Measurements from ENCODE around the gene SUGT1. TPM values are rescaled to one million over a fixed set of nuclear protein-coding genes. Genes with fewer than 3 reads are reported as not detected.

SUGT1 gene
- total and polyA plus RNA-seq, 2 of the 13 experiments (the other 11 are each of a cell fraction or from before 2014, with no cell fraction given): 23.1 to 71.2 TPM

- TF ChIP-seq ZC3H4 (CRISPR knock-in tag; IDR thresholded peaks at IDR 0.05; ENCODE audit: borderline replicate concordance) (no peak), ETV6 (CRISPR knock-in tag; conservative IDR thresholded peaks at IDR 0.05) (peak; percentile 78), POLR2G (IDR thresholded peaks at IDR 0.05; ENCODE audit: low read depth, low read length) (peak; percentile 95), KLF13 (CRISPR knock-in tag; IDR thresholded peaks at IDR 0.05) (no peak), DPF2 (CRISPR knock-in tag; IDR thresholded peaks at IDR 0.05; ENCODE audit: borderline replicate concordance, low read depth) (0 out of 2 replicates have a peak, but pooled peaks have one; percentile 17), ZNF256 (CRISPR knock-in tag; conservative IDR thresholded peaks at IDR 0.05) (peak; percentile 50; the same call in 1 of the 2 replicates), CTCF (CRISPR knock-in tag; IDR thresholded peaks at IDR 0.05) (peak; percentile 70), ZNF343 (CRISPR knock-in tag; IDR thresholded peaks at IDR 0.05) (peak; percentile 52; the same call in 1 of the 2 replicates), ZNF44 (CRISPR knock-in tag; IDR thresholded peaks at IDR 0.05) (0 out of 2 replicates have a peak, but pooled peaks have one; percentile 53), MTERF4 (CRISPR knock-in tag; IDR thresholded peaks at IDR 0.05) (peak; percentile 84), POLR2AphosphoS2 (IDR thresholded peaks at IDR 0.05; ENCODE audit: low read depth, low read length) (peak; percentile 72; the same call in 1 of the 2 replicates), ZFY (CRISPR knock-in tag; IDR thresholded peaks at IDR 0.05) (peak; percentile 78), RERE (CRISPR knock-in tag; IDR thresholded peaks at IDR 0.05; ENCODE audit: low read depth) (peak; percentile 49; the same call in 1 of the 2 replicates), GATAD1 (CRISPR knock-in tag; IDR thresholded peaks at IDR 0.05) (peak; percentile 91), CAMTA2 (CRISPR knock-in tag; IDR thresholded peaks at IDR 0.05; ENCODE audit: borderline replicate concordance) (no peak), LCORL (IDR thresholded peaks at IDR 0.05) (no peak), LCORL (CRISPR knock-in tag; IDR thresholded peaks at IDR 0.05) (peak; percentile 48; the same call in 1 of the 2 replicates), ZNF816 (CRISPR knock-in tag; IDR thresholded peaks at IDR 0.05; ENCODE audit: borderline replicate concordance) (peak; percentile 97), ZBTB46 (CRISPR knock-in tag; IDR thresholded peaks at IDR 0.05; ENCODE audit: borderline replicate concordance) (no peak), MXD4 (CRISPR knock-in tag; IDR thresholded peaks at IDR 0.05) (peak; percentile 71; the same call in 1 of the 2 replicates)
Measured at GRCh38 chr13:52652196-52652979, at the start of gene SUGT1 (continued).
